Stimulated activated CD4-positive, alpha-beta T cell treated with anti-CD3 and anti-CD28 coated beads, Interleukin-2, amount 100 ng/mL, for 24 hours (primary cell): ENCODE results near the gene TSEN2.
A peak's percentile ranks its signal among the peaks of the same experiment; 100 is the strongest.
"Not testable (repeated sequence)": the region's sequence is repeated elsewhere in the genome, so short reads cannot be mapped to it uniquely, and the experiment has no call there.

Source experiments
- DNase-seq, 2 donors: peaks; one replicate each; pipeline ENCODE4 v3.0.0-alpha.2; 2020

TSEN2 gene

GRCh38 chr3:12484198-12484982, at the start of gene TSEN2:
TSS of gene TSEN2 (plus strand) at chr3:12484480. CDS start at chr3:12489801, 5,321 bp downstream.
- DNase-seq, result peak; percentile 94 to 96

GRCh38 chr3:12436514-12437220, 47.6 kb upstream of the TSEN2 start:
- no peak for DNase-seq

GRCh38 chr3:12437221-12437605, 47.1 kb upstream of the TSEN2 start:
- DNase-seq, result no peak

- DNase-seq, result no peak
Observed at GRCh38 chr3:12437861-12438260, 46.4 kb upstream of the TSEN2 start.

GRCh38 chr3:12438318-12438717, 46.0 kb upstream of the TSEN2 start:
- no peak for DNase-seq

- DNase-seq, result no peak
Observed at GRCh38 chr3:12439161-12439940, 44.9 kb upstream of the TSEN2 start.

GRCh38 chr3:12440927-12441714, 43.2 kb upstream of the TSEN2 start:
- no peak for DNase-seq

- DNase-seq, result no peak
Observed at GRCh38 chr3:12442654-12443501, 41.4 kb upstream of the TSEN2 start.

- no peak for DNase-seq
Observed at GRCh38 chr3:12443781-12444522, 40.3 kb upstream of the TSEN2 start.

- DNase-seq, result no peak
Observed at GRCh38 chr3:12444582-12445471, 39.5 kb upstream of the TSEN2 start.

GRCh38 chr3:12445523-12446240, 38.6 kb upstream of the TSEN2 start:
- no peak for DNase-seq

- DNase-seq, result no peak
Observed at GRCh38 chr3:12446298-12446697, 38.0 kb upstream of the TSEN2 start.

GRCh38 chr3:12447075-12447474, 37.2 kb upstream of the TSEN2 start:
- no peak for DNase-seq

GRCh38 chr3:12448404-12449202, 35.7 kb upstream of the TSEN2 start:
- not testable (repeated sequence) for DNase-seq

- DNase-seq, result no peak
Observed at GRCh38 chr3:12449889-12450682, 34.2 kb upstream of the TSEN2 start.

GRCh38 chr3:12451481-12451880, 32.8 kb upstream of the TSEN2 start:
- DNase-seq, result no peak

GRCh38 chr3:12451960-12452359, 32.3 kb upstream of the TSEN2 start:
- DNase-seq, result no peak
